Activated naive CD4-positive, alpha-beta T cell treated with anti-CD3 and anti-CD28 coated beads for 36 hours (primary cell): Measurements from ENCODE around the gene ZNF831. TPM values are rescaled to one million over a fixed set of nuclear protein-coding genes. Genes with fewer than 3 reads are reported as not detected.

Experiments
- CTCF ChIA-PET: fragments of 350-600 bp; sonication (Branson Sonifier 250); formaldehyde crosslinking; loops from one replicate; lab custom pipeline; 2021; ENCODE audit warnings: antibody characterized with exemption; lab: Charles Lee
- DNase-seq: peaks from one replicate; pipeline ENCODE4 v3.0.0-alpha.2; 2020
- H3K27ac Mint-ChIP-seq: one replicate; pipeline ENCODE4 v1.8.0; 2021; ENCODE audit warnings: mild to moderate bottlenecking, mixed read lengths
- H3K27me3 Mint-ChIP-seq: one replicate; pipeline ENCODE4 v1.8.0; 2021; ENCODE audit warnings: low read depth, mixed read lengths
- H3K36me3 Mint-ChIP-seq: one replicate; pipeline ENCODE4 v1.8.0; 2021; ENCODE audit warnings: low read depth, mixed read lengths
- H3K4me1 Mint-ChIP-seq: one replicate; pipeline ENCODE4 v1.8.0; 2021; ENCODE audit warnings: low read depth, mixed read lengths
- H3K4me3 Mint-ChIP-seq: one replicate; pipeline ENCODE4 v1.8.0; 2021; ENCODE audit warnings: mild to moderate bottlenecking, moderate library complexity, mixed read lengths
- H3K9me3 Mint-ChIP-seq: one replicate; pipeline ENCODE4 v1.8.0; 2021; ENCODE audit warnings: mixed read lengths
- intact Hi-C: fragments of 100-400 bp; cut with micrococcal nuclease; formaldehyde crosslinking; loops from one replicate; pipeline ENCODE4 v1.15.1; 2023
- total RNA-seq, 2 experiments: library from RNA; stranded (reverse); gene quantifications; one replicate each; pipeline ENCODE4 v1.2.3, GENCODE V29; 2021

ZNF831 gene
- 1 to 10 TPM; 5.1 to 6.0 TPM for total RNA-seq

DNA sequence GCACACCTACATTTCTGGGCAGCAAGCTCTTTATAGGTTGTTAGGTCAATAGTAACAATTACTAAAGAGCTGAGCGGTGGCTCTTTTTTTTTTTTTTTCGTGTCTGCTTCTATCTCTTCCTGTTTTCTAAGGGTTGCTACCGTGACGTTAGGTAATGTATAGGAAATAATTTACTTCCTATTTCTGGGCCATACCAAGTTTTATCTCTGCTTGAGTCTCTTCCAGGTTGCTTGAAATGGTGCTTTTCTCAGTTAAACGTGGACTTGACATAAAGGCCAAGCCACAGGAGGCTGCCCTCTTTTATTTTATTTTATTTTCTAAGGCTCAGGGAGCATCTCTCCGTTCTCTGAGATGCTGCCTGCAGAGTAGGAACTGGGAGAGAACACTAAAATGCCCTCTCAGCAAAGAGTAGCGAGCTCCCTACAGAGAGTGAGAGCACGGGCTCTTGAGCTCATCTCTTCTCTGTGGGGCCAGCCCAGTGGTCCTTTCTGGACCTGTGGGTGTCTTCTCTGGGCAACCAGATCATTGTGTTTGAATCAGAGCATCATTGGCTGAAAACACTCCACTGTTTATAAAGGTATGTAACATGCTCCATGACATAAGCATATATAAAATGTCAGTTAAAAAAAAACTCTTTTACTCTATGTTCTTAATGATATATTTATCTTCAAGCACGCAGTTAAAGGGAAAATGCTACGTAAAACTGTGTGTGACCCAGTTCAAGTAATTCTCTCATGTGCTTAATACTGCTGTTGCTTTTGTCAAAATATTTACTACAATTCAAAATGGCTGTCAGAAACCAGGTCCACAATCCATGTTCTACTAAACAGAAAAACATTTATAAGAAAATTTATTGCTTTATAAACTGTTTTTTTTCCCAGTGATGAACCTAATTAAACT is at the start of gene ZNF831:
Gene ZNF831, plus strand, starts transcription at position 191 of the 900 bp plus-strand sequence. CDS start 27,199 bp downstream, outside the sequence.
- H3K27ac Mint-ChIP-seq, result peak within 1 kb of the TSS; percentile 94
- intact Hi-C loops, result loop anchor here (1.0 to 10.0 kb wide), 6 partner anchors 13 to 1769 kb away; partner anchors contain the start of genes PRELID3B, RAB22A, RBM38 and STX16
- H3K36me3 Mint-ChIP-seq, result peaks cover 12% of the 10 kb centered on the region
- peak; percentile 52 for DNase-seq
- H3K27me3 Mint-ChIP-seq, result no peaks in the 10 kb centered on the region
- CTCF ChIA-PET, result interaction anchor here (0.5 to 3.2 kb wide), 5 partner anchors 10 to 1729 kb away, joined by 3 to 18 read pairs (median 6); no protein-coding TSS in a partner anchor
- H3K9me3 Mint-ChIP-seq, result no peaks in the 10 kb centered on the region
- H3K4me3 Mint-ChIP-seq, result peak within 1 kb of the TSS; percentile 90
- H3K4me1 Mint-ChIP-seq, result peaks cover 83% of the 10 kb centered on the region

DNA sequence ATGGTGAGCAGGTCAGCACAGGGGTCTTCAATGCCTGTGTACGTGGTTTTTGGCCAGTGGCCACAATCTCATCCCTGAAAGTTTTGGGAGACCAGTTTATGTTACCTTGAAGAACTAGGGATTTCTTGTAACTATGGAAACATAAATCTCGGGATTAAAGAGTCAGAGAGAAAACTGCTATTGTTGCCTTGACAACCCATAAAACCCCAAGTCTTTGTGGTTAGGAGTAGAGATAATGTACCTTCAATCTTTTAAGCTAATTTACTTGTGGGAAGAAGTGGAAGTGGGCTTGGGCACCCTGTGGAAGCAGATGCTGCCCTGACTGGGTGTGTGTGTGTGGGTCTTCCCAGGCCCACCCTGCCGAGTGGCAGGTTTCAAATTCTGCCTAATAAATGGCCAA is 46.1 kb upstream of the ZNF831 start:
- Mint-ChIP-seq H3K27me3 (no peaks in the 10 kb centered on the region), H3K9me3 (peaks cover 8% of the 10 kb centered on the region), H3K4me1 (peaks cover 54% of the 10 kb centered on the region), H3K4me3 (no peak overlapping the region), H3K27ac (no peak overlapping the region), H3K36me3 (peaks cover 3% of the 10 kb centered on the region)
- CTCF ChIA-PET, result interaction anchor here (0.6 to 0.9 kb wide), 3 partner anchors 26 to 710 kb away, joined by 3 read pairs; no protein-coding TSS in a partner anchor
- no peak for DNase-seq
- intact Hi-C loops, result no loop called here

DNA sequence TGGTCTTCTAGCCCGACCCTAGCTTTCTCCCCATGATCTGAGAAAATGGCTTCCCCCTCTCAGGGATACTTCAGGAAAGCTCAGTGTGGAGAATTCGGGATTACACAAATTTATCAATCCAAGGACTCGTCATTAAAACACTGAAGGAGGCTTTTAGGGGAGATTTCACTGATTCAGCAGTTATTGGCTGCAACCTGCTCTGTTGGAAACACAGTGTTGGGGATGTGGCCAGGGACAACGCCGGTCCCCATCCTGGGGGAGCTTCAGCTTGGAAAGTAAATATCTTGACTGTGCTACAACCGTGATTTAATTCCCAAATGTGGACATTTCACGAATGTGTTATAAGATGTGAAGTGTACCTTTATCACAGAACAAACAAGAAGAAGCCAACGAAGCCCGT is 44.8 kb upstream of the ZNF831 start:
- no peak for DNase-seq
- Mint-ChIP-seq H3K36me3 (peaks cover 3% of the 10 kb centered on the region), H3K9me3 (peaks cover 8% of the 10 kb centered on the region), H3K27ac (no peak overlapping the region), H3K4me3 (no peak overlapping the region), H3K27me3 (no peaks in the 10 kb centered on the region), H3K4me1 (peaks cover 66% of the 10 kb centered on the region)
- CTCF ChIA-PET, result interaction anchor here (0.9 kb wide), 1 partner anchor 92 kb away, joined by 4 read pairs; no protein-coding TSS in a partner anchor
- intact Hi-C loops, result no loop called here

DNA sequence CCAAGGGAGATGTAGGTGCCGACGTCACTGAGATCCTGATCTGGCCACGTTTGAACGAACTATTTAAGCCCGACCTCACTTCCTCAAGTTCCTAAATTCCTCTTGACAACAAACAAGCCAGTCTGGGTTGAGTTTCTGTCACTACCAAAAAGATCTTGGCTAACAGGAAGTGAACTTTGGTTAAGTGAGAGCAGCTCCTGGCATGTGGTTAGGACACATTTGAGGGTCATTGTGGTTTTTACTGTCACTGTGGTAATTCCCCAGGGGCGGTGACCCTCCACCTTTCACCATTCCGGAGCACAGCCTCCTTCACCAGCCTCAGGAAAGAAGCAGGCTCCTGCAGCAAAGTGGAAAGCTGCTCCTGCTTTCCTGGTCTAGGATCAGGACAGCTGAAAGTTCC is 43.1 kb upstream of the ZNF831 start:
- H3K4me1 Mint-ChIP-seq, result peaks cover 75% of the 10 kb centered on the region
- no peak overlapping the region for H3K4me3 Mint-ChIP-seq
- CTCF ChIA-PET, result interaction anchor here (1.1 to 3.8 kb wide), 4 partner anchors 22 to 87 kb away, joined by 3 to 24 read pairs (median 9); no protein-coding TSS in a partner anchor
- peak; percentile 59 for DNase-seq
- H3K27me3 Mint-ChIP-seq, result no peaks in the 10 kb centered on the region
- H3K36me3 Mint-ChIP-seq, result peaks cover 3% of the 10 kb centered on the region
- intact Hi-C loops, result no loop called here
- H3K9me3 Mint-ChIP-seq, result peaks cover 8% of the 10 kb centered on the region
- no peak overlapping the region for H3K27ac Mint-ChIP-seq

DNA sequence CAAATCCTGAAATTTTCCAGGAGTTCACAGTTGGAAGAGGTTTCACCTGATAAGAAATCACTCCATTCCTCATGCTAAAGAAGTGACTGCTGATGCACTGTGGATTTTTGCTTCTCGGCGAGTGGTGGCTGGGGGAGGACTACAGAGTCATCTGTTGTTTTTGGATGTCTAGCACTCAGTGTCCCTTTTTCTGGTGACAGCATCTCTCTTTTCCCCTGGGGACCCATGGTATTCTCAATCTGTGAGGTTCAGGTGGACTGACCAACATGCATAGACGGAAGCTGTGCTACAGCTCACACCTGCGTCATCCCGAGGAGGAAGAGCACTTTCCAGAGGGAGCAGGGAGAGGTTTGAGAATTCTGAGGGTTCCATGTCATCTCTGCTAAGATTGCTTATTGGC is 42.7 kb upstream of the ZNF831 start:
- Mint-ChIP-seq H3K4me3 (no peak overlapping the region), H3K27me3 (no peaks in the 10 kb centered on the region), H3K36me3 (peaks cover 3% of the 10 kb centered on the region), H3K27ac (peak overlapping the region; percentile 48), H3K4me1 (peaks cover 75% of the 10 kb centered on the region), H3K9me3 (peaks cover 8% of the 10 kb centered on the region)
- intact Hi-C loops, result no loop called here
- CTCF ChIA-PET, result interaction anchor here (0.8 to 3.8 kb wide), 8 partner anchors 9 to 86 kb away, joined by 3 to 24 read pairs (median 10); no protein-coding TSS in a partner anchor
- peak; percentile 26 for DNase-seq

DNA sequence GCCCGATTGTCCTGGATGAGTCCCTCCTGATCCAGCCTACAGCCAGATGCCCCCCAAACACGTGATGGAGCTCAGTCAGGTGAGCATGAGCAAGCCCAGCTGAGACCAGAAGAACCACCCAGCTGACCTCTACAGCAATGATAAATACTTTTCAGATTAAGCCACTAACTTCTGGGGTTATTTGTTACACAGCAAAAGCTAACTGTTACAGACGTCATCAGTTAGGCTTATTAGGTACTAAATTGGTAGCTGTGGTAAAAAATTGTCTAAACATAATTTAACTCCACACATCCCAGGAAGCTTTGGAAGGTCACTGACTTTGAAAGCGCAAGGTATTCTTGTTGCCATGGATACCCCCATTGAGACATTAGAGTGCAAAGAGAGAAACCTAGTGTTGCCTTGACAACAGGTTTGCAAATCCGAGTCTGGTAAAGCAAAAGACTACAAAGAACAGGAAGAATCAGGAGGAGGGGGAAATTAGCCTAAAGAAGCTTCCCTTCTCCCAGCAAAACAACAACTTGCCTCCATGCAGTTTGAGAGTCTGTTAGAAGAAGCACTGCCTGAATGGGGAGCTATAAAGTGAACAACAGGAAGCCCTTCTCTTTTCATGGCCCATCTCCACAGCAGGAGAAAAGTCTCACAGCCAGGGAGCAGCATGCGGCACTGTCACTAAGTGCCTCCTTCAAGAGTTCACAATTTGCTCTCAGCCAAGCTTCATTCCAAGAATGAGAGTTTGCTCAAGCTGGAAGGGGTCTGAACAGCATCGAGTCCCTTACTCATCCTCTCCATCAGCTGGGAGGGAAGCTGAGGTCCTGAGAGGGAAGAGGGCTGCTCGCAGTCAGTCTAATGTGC is 41.7 kb upstream of the ZNF831 start:
- Mint-ChIP-seq H3K9me3 (peaks cover 8% of the 10 kb centered on the region), H3K4me1 (peaks cover 75% of the 10 kb centered on the region), H3K4me3 (peak overlapping the region; percentile 75), H3K27ac (peak overlapping the region; percentile 94), H3K27me3 (no peaks in the 10 kb centered on the region), H3K36me3 (peaks cover 3% of the 10 kb centered on the region)
- intact Hi-C loops, result loop anchor here (1.0 kb wide), 1 partner anchor 44 kb away; no protein-coding TSS in a partner anchor
- peak; percentile 62 for DNase-seq
- CTCF ChIA-PET, result interaction anchor here (0.7 to 3.8 kb wide), 21 partner anchors 10 to 101 kb away, joined by 3 to 24 read pairs (median 4); no protein-coding TSS in a partner anchor

DNA sequence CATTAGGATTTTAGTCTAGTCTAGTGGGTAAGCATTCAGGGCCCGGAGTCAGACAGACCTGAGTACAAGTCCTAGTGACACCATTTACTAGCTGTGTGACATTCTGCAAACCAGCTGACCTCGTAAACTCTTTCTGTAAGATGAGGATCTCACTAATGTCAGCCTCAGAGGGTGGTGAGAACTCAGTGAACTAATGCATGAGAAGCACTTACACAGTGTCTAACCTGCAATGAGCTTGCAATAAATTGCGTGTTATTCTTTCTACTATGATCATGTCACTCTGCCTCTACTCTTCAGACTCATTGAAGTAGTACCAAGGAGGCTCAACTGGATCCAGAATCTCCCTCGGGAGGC is 41.1 kb upstream of the ZNF831 start:
- peak overlapping the region; percentile 75 for H3K4me3 Mint-ChIP-seq
- CTCF ChIA-PET, result interaction anchor here (0.7 to 3.8 kb wide), 20 partner anchors 10 to 100 kb away, joined by 3 to 24 read pairs (median 4); no protein-coding TSS in a partner anchor
- intact Hi-C loops, result loop anchor here (1.0 kb wide), 1 partner anchor 44 kb away; no protein-coding TSS in a partner anchor
- H3K27me3 Mint-ChIP-seq, result no peaks in the 10 kb centered on the region
- peak overlapping the region; percentile 94 for H3K27ac Mint-ChIP-seq
- peaks cover 70% of the 10 kb centered on the region for H3K4me1 Mint-ChIP-seq
- H3K9me3 Mint-ChIP-seq, result peaks cover 8% of the 10 kb centered on the region
- H3K36me3 Mint-ChIP-seq, result peaks cover 3% of the 10 kb centered on the region
- no peak for DNase-seq

DNA sequence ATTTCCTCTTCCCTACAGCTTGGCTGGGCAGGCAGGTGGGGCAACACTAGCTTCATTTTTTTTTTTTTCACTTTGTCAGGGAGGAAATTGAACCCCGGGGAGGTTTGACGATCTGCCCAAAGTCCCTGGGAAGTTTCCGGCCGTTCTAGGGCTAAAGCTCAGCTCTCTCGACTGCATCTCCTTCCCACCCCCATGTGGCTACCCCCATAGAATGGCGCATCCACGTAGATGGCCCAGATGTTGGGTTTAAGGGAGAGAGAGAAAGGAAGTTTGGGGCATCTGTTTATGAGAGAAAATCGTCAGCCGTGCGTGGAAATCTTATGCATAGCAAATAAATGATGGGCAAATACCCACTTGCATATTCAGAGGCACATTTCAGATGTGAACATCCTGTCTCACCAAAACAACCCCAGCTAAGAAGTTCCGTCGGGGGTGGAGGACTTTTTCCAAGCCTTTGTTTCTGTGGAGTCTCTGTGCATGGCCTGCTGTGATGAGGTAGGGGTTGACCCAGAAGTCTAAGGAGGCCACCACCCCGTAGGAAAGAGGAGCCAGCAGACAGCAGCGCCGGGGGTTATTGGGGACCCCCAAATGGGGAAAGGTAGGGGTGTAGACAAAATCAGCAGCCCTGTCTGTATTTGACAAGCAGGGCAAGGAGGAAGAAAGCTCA is 40.5 kb upstream of the ZNF831 start:
- CTCF ChIA-PET, result interaction anchor here (0.7 to 3.8 kb wide), 17 partner anchors 11 to 100 kb away, joined by 3 to 24 read pairs (median 6); no protein-coding TSS in a partner anchor
- intact Hi-C loops, result loop anchor here (1.0 kb wide), 2 partner anchors 23 to 37 kb away; no protein-coding TSS in a partner anchor
- peaks cover 3% of the 10 kb centered on the region for H3K36me3 Mint-ChIP-seq
- peak; percentile 71 for DNase-seq
- peaks cover 64% of the 10 kb centered on the region for H3K4me1 Mint-ChIP-seq
- peaks cover 8% of the 10 kb centered on the region for H3K9me3 Mint-ChIP-seq
- H3K27me3 Mint-ChIP-seq, result no peaks in the 10 kb centered on the region
- H3K27ac Mint-ChIP-seq, result peak overlapping the region; percentile 94
- H3K4me3 Mint-ChIP-seq, result peak overlapping the region; percentile 75

DNA sequence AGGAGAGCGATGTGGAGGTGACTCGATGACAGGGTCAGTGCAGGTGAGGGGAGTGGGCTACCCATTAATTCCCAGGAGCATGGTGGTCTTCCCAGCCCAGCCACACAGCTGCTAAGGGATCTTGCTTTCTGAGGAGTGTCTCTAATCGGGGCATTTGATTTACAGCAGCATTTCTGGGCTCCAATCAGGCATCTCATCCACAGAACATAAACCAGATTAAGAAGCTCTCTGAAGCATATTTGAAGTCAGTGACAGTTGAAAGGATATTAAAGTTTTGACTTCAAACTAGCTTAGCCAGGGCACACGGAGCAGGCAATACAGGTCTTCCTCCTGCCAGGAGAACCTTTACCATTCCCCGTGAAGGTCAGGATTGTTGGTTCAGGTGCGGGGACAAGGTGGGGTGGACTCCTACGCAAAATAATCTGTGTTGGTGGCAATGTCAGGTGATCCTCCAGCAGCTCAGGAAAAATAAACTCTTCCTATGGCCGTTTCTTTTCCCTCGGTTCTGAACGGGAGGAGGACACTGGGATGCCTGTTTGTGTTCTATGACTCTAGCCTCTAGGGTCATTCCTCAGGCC is 39.9 kb upstream of the ZNF831 start:
- Mint-ChIP-seq H3K27me3 (no peaks in the 10 kb centered on the region), H3K27ac (peak overlapping the region; percentile 94), H3K36me3 (peaks cover 3% of the 10 kb centered on the region), H3K4me1 (peaks cover 59% of the 10 kb centered on the region), H3K4me3 (peak overlapping the region; percentile 75), H3K9me3 (peaks cover 8% of the 10 kb centered on the region)
- intact Hi-C loops, result loop anchor here (1.0 kb wide), 2 partner anchors 23 to 37 kb away; no protein-coding TSS in a partner anchor
- CTCF ChIA-PET, result interaction anchor here (1.3 to 3.5 kb wide), 6 partner anchors 11 to 83 kb away, joined by 3 to 16 read pairs (median 9); no protein-coding TSS in a partner anchor
- DNase-seq, result no peak

DNA sequence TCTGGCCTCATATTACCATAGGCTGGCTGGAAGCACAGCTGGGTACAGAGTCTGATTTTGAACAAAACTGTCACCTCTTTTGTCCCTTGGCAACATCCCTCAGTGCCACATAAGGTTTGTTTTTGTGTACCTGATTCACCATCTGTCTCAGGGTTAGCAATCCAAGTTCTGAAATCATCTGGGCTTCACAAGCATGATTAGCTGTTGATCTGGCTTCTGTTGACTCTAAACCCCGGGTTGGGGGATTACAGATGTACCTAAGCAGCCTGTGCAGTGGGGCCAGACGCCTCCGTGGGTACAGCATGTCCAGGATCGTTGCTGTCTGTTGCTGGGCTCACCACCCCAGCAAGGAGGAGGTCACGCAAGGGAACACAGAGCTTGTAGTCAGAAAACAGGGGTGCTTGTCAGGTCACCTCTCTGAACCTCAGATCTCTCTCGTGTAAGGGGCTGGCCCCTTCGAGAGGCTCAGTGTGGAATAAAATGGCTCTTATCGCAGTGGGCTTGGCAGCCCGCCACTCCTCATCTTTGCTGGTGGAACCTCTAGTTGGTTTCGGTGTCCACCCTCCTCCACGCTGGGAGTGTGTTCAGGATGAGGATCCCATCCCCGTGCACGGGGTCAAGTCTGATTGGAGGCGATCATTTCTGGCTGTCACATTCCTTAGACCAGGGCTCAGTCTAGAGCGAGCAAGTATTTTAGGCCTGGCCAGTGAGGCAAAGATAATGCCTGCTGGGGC is 39.2 kb upstream of the ZNF831 start:
- CTCF ChIA-PET, result interaction anchor here (0.9 to 3.5 kb wide), 5 partner anchors 17 to 83 kb away, joined by 3 to 15 read pairs (median 6); no protein-coding TSS in a partner anchor
- Mint-ChIP-seq H3K27ac (peak overlapping the region; percentile 94), H3K27me3 (no peaks in the 10 kb centered on the region), H3K4me1 (peaks cover 54% of the 10 kb centered on the region), H3K4me3 (peak overlapping the region; percentile 3), H3K9me3 (peaks cover 8% of the 10 kb centered on the region), H3K36me3 (peaks cover 3% of the 10 kb centered on the region)
- no peak for DNase-seq
- intact Hi-C loops, result no loop called here
